ENCODE data around the gene HM13. TPM values are rescaled to one million over a fixed set of nuclear protein-coding genes. Genes with fewer than 3 reads are reported as not detected.
"Not testable (repeated sequence)": the region's sequence is repeated elsewhere in the genome, so short reads cannot be mapped to it uniquely, and the experiment has no call there.

HM13 gene
- total RNA-seq, 1 donor from 2014 or later, result 169 TPM

GRCh38 chr20:31605902-31606803, 91.9 kb downstream of the HM13 start:
- intact Hi-C loops (cut with DNase I), result no loop called here
- H3K27me3 ChIP-seq, result no peaks in the 10 kb centered on the region
- peak overlapping the region; percentile 88 for H3K4me3 ChIP-seq
- H3K4me1 ChIP-seq, result peaks cover 38% of the 10 kb centered on the region
- peak overlapping the region; percentile 95 for H3K27ac ChIP-seq
- ATAC-seq (no peak), DNase-seq (peak; percentile 70)
- no peaks in the 10 kb centered on the region for H3K9me3 ChIP-seq
- H3K36me3 ChIP-seq, result peaks cover 8% of the 10 kb centered on the region
- no peak for TF ChIP-seq CTCF (IDR thresholded peaks at IDR 0.05)

DNA sequence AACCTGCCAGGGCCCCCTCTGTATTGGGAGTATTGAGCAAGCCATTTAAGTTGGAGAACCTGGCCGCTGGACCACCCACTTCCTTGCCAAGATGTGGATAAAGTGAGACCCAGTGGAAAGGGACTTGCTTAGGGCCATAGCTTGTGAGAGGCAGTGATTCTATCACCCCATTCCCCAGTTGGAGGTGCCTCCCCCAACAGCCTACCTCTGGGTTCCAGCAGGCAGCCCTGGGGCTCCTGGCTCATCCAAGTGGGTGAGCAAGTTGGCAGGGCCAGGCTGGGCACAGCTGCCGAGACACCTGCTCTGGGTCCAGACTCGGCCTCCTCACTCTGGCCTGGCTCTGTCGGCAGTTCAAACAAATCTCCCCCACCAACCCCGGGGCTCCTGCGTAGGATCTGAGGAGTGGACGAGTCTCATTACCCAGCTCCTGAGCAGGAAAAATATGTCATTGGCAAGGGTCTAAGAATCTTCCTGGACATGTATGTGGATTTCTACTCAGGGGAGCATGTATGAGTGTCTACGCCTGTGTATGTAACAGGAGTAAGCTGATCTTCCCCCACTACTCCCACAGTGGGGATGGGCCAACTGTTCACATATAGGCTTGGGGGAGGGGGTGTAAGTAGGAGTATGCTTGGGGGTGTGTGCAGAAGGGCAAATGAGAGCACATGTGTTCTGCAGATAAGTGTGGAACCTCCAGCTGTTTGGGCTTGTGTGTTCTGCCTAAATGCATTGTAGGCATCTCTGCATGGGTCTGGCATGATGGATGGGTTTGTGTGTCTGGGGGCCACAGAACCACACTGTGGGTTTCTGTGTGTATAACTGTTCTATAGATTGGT, 92.8 kb downstream of the HM13 start:
- peak overlapping the region; percentile 95 for H3K27ac ChIP-seq
- no peaks in the 10 kb centered on the region for H3K27me3 ChIP-seq
- no peaks in the 10 kb centered on the region for H3K9me3 ChIP-seq
- intact Hi-C loops (cut with DNase I), result no loop called here
- ATAC-seq, result peak; percentile 0
- DNase-seq, result peak; percentile 74
- H3K4me1 ChIP-seq, result peaks cover 42% of the 10 kb centered on the region
- peaks cover 8% of the 10 kb centered on the region for H3K36me3 ChIP-seq
- H3K4me3 ChIP-seq, result peak overlapping the region; percentile 88
- no peak for TF ChIP-seq CTCF (IDR thresholded peaks at IDR 0.05)

- no peaks in the 10 kb centered on the region for H3K27me3 ChIP-seq
- peaks cover 45% of the 10 kb centered on the region for H3K4me1 ChIP-seq
- no peak for ATAC-seq
- peak overlapping the region; percentile 88 for H3K4me3 ChIP-seq
- peaks cover 8% of the 10 kb centered on the region for H3K36me3 ChIP-seq
- H3K27ac ChIP-seq, result peak overlapping the region; percentile 95
- H3K9me3 ChIP-seq, result no peaks in the 10 kb centered on the region
- no peak for DNase-seq
- intact Hi-C loops (cut with DNase I), result no loop called here
- no peak for TF ChIP-seq CTCF (IDR thresholded peaks at IDR 0.05)
Measured at GRCh38 chr20:31607640-31608250, 93.5 kb downstream of the HM13 start.

GRCh38 chr20:31608251-31608945, 94.2 kb downstream of the HM13 start:
- H3K9me3 ChIP-seq, result no peaks in the 10 kb centered on the region
- peaks cover 39% of the 10 kb centered on the region for H3K4me1 ChIP-seq
- peak; percentile 64 for ATAC-seq

GRCh38 chr20:31612271-31612640, 98.0 kb downstream of the HM13 start:
- peaks cover 35% of the 10 kb centered on the region for H3K4me1 ChIP-seq
- not testable (repeated sequence) for H3K27me3 ChIP-seq, H3K9me3 ChIP-seq, H3K4me3 ChIP-seq, H3K36me3 ChIP-seq, H3K27ac ChIP-seq, ATAC-seq, DNase-seq
- intact Hi-C loops (cut with DNase I), result loop anchor here (5.0 kb wide), 1 partner anchor 50 kb away; no protein-coding TSS in a partner anchor

More at GRCh38 chr20:31608251-31608945, 94.2 kb downstream of the HM13 start:
- intact Hi-C loops (cut with DNase I), result no loop called here
- Histone ChIP-seq H3K4me3 (peak overlapping the region; percentile 88), H3K27ac (peak overlapping the region; percentile 95), H3K36me3 (peaks cover 8% of the 10 kb centered on the region), H3K27me3 (no peaks in the 10 kb centered on the region)
- TF ChIP-seq CTCF (IDR thresholded peaks at IDR 0.05), result no peak
- peak; percentile 96 for DNase-seq

All from upper lobe of right lung (tissue), 1 donor.